PC-9 (cell line): ENCODE results near the gene COPB1. TPM values are rescaled to one million over a fixed set of nuclear protein-coding genes. Genes with fewer than 3 reads are reported as not detected.
A peak's percentile ranks its signal among the peaks of the same experiment; 100 is the strongest.

Source experiments
- BruUV-seq: library from RNA; stranded (reverse); fragments of 400-500 nt; replicated peaks from 2 replicates; lab custom pipeline; 2021; lab: Mats Ljungman, UMichigan
- CTCF ChIA-PET: fragments of 300-600 bp; sonication (Branson Sonifier 250); formaldehyde crosslinking; loops from one replicate; lab custom pipeline; 2022; ENCODE audit warnings: antibody characterized with exemption; lab: Charles Lee
- POLR2A ChIA-PET: fragments of 300-600 bp; sonication (Branson Sonifier 250); formaldehyde crosslinking; loops from one replicate; lab custom pipeline; 2022; ENCODE audit warnings: antibody characterized with exemption; ENCODE audit not compliant: unreplicated experiment; lab: Charles Lee
- DNase-seq, 2 experiments: peaks; one replicate each; pipeline versions ENCODE4 v3.0.0 to v3.0.0-alpha.2; 2015 to 2022; ENCODE audit warnings: mixed read lengths in 1 of 2
- H2AFZ ChIP-seq: fragments of 200-600 bp; sonication (generic); 2 replicates; pipeline ENCODE4 v1.8.1; 2017; ENCODE audit warnings: antibody characterized with exemption
- H3F3A ChIP-seq: fragments of 200-600 bp; sonication (generic); 2 replicates; pipeline ENCODE4 v1.8.1; 2017; ENCODE audit warnings: antibody characterized with exemption, mild to moderate bottlenecking, low read depth; ENCODE audit not compliant: insufficient read depth
- H3K27ac ChIP-seq: fragments of 200-600 bp; sonication (generic); 2 replicates; pipeline ENCODE4 v1.6.1; 2016; ENCODE audit warnings: mixed run types
- H3K27me3 ChIP-seq: fragments of 200-600 bp; sonication (generic); 2 replicates; pipeline ENCODE4 v1.6.1; 2016; ENCODE audit warnings: low read depth, mixed run types; ENCODE audit not compliant: insufficient read depth
- H3K36me3 ChIP-seq: fragments of 200-600 bp; sonication (generic); 2 replicates; pipeline ENCODE4 v1.6.1; 2016; ENCODE audit warnings: low read depth, mixed run types
- H3K4me1 ChIP-seq: fragments of 200-600 bp; sonication (generic); replicated peaks from 2 replicates; pipeline ENCODE4 v1.6.1; 2016; ENCODE audit warnings: mixed run types; ENCODE audit not compliant: insufficient read depth
- H3K4me2 ChIP-seq: fragments of 200-600 bp; sonication (generic); 2 replicates; pipeline ENCODE4 v1.6.1; 2017; ENCODE audit warnings: mixed run types
- H3K4me3 ChIP-seq: fragments of 200-600 bp; sonication (generic); 2 replicates; pipeline ENCODE4 v1.6.1; 2016; ENCODE audit warnings: mixed run types
- H3K79me2 ChIP-seq: fragments of 200-600 bp; sonication (generic); 2 replicates; pipeline ENCODE4 v1.6.1; 2017; ENCODE audit warnings: low read depth, mixed run types
- H3K9me2 ChIP-seq: fragments of 200-600 bp; sonication (generic); 2 replicates; pipeline ENCODE4 v1.8.1; 2017; ENCODE audit warnings: mild to moderate bottlenecking; ENCODE audit not compliant: insufficient read depth
- H3K9me3 ChIP-seq: fragments of 200-600 bp; sonication (generic); 2 replicates; pipeline ENCODE4 v1.8.1; 2016; ENCODE audit warnings: low read depth; ENCODE audit not compliant: insufficient read depth
- H4K20me1 ChIP-seq: fragments of 200-600 bp; sonication (generic); 2 replicates; pipeline ENCODE4 v1.8.1; 2017; ENCODE audit not compliant: insufficient read depth
- EZH2 ChIP-seq: fragments of 200-600 bp; sonication (generic); IDR thresholded peaks from 2 replicates; pipeline ENCODE4 v1.8.0; 2017; ENCODE audit warnings: antibody characterized with exemption, low read depth
- intact Hi-C: fragments of 100-400 bp; cut with micrococcal nuclease; formaldehyde crosslinking; loops from one replicate; pipeline ENCODE4 v1.10.0; 2022; ENCODE audit not compliant: unreplicated experiment
- total RNA-seq: library from RNA; stranded (reverse); gene quantifications from 2 replicates; pipeline ENCODE4 v1.2.3, GENCODE V29; 2021
- TF ChIP-seq, protein P1 (sequence below): fragments of 200-600 bp; sonication (generic); conservative IDR thresholded peaks from 2 replicates; pipeline ENCODE4 v1.6.1; 2017; ENCODE audit warnings: mixed run types, antibody characterized with exemption, mild to moderate bottlenecking, moderate library complexity

COPB1 gene
- total RNA-seq, 1 experiment from 2014 or later: 82.8 TPM

DNA sequence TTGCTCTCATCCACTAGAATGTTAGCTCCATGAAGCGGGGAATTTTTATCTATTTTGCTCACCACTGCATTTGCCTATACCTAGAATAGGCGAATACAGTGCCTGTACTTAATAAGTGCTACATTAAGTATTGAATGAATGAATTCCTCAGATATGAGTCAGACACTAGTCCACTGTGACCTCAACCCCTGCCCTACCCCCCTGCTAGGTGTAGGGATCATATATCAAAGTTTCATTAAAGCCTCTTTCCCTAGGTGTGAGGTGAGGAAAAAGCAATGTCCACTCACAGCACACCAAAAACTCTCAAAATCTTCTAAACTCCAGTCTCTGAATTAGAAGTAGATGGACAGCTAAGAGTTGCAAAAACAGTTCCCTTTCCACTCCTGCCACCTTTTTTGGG is 30.3 kb upstream of the COPB1 start:
- no peaks in the 10 kb centered on the region for H3K27me3 ChIP-seq
- no peaks in the 10 kb centered on the region for H3F3A ChIP-seq
- peak overlapping the region; percentile 59 for H3K4me2 ChIP-seq
- BruUV-seq: no TSS peak
- H3K4me3 ChIP-seq: no peak overlapping the region
- H4K20me1 ChIP-seq: no peaks in the 10 kb centered on the region
- CTCF ChIA-PET: no interaction called here
- H3K27ac ChIP-seq: 0 out of 2 replicates have a peak overlapping the region, but pooled peaks have one; percentile 23
- H3K9me2 ChIP-seq: no peaks in the 10 kb centered on the region
- no peak overlapping the region for H2AFZ ChIP-seq
- H3K4me1 ChIP-seq: peaks cover 12% of the 10 kb centered on the region
- H3K9me3 ChIP-seq: no peaks in the 10 kb centered on the region
- POLR2A ChIA-PET: no interaction called here
- TF ChIP-seq, protein P1, sequence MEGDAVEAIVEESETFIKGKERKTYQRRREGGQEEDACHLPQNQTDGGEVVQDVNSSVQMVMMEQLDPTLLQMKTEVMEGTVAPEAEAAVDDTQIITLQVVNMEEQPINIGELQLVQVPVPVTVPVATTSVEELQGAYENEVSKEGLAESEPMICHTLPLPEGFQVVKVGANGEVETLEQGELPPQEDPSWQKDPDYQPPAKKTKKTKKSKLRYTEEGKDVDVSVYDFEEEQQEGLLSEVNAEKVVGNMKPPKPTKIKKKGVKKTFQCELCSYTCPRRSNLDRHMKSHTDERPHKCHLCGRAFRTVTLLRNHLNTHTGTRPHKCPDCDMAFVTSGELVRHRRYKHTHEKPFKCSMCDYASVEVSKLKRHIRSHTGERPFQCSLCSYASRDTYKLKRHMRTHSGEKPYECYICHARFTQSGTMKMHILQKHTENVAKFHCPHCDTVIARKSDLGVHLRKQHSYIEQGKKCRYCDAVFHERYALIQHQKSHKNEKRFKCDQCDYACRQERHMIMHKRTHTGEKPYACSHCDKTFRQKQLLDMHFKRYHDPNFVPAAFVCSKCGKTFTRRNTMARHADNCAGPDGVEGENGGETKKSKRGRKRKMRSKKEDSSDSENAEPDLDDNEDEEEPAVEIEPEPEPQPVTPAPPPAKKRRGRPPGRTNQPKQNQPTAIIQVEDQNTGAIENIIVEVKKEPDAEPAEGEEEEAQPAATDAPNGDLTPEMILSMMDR: no peak
- TF ChIP-seq EZH2: no peak
- peak; percentile 33 to 74 for DNase-seq
- intact Hi-C loops: no loop called here
- H3K36me3 ChIP-seq: no peaks in the 10 kb centered on the region
- no peaks in the 10 kb centered on the region for H3K79me2 ChIP-seq

DNA sequence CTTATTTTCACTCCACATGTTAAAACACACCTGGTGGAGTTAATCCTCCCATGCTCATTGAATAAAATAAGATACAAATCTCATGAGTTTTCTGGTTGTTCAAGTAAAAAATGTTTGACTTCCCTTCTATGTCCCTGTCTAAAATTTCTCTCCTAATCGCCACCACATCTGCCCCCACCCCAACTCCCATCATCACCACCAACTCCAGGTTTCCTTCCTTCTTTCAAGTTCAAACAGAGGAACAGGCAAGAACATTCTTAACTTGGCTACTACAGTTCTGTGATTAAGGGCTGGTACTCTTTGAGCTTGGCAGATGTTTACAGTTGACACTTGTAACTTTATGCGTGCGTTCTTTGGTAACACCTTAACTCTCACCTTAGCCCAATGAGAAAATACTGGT is 29.7 kb upstream of the COPB1 start:
- no peak for DNase-seq
- H3K4me1 ChIP-seq: peaks cover 12% of the 10 kb centered on the region
- POLR2A ChIA-PET: no interaction called here
- H3F3A ChIP-seq: no peaks in the 10 kb centered on the region
- peak overlapping the region; percentile 59; the same call in 1 of the 2 replicates for H3K4me2 ChIP-seq
- no peaks in the 10 kb centered on the region for H3K27me3 ChIP-seq
- H3K27ac ChIP-seq: no peak overlapping the region
- CTCF ChIA-PET: no interaction called here
- no peaks in the 10 kb centered on the region for H3K9me3 ChIP-seq
- H3K9me2 ChIP-seq: no peaks in the 10 kb centered on the region
- H3K79me2 ChIP-seq: no peaks in the 10 kb centered on the region
- TF ChIP-seq EZH2: no peak
- TF ChIP-seq, protein P1: no peak
- no peak overlapping the region for H2AFZ ChIP-seq
- no peaks in the 10 kb centered on the region for H3K36me3 ChIP-seq
- no peaks in the 10 kb centered on the region for H4K20me1 ChIP-seq
- intact Hi-C loops: no loop called here
- no TSS peak for BruUV-seq
- no peak overlapping the region for H3K4me3 ChIP-seq

DNA sequence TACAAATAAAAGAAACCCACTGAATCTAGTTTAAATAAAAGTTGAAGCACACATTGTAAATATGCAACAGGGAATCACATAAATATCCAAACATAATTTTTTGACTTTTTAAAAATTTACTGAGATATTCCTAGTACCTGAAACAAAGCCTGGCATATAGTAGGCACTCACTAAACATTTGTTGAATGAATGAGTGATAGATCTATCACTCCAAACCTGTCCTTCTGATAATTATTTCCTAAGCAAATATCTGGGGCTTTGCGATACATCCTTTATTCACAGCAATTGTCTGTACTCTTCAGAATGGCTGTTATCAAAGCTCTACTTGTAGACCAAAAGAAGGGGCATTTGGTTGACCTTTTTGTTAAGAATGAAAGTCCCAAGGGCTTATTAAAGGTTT is 23.2 kb upstream of the COPB1 start:
- POLR2A ChIA-PET: no interaction called here
- no TSS peak for BruUV-seq

More for the DNA sequence above, 23.2 kb upstream of the COPB1 start:
- Histone ChIP-seq H3K4me3 (no peak overlapping the region), H3K4me2 (no peak overlapping the region), H3K4me1 (no peaks in the 10 kb centered on the region; the same call in 1 of the 2 replicates), H2AFZ (no peak overlapping the region), H3K9me3 (no peaks in the 10 kb centered on the region), H3F3A (peaks cover 4% of the 10 kb centered on the region; the same call in 1 of the 2 replicates), H3K27me3 (no peaks in the 10 kb centered on the region), H3K79me2 (peaks cover 23% of the 10 kb centered on the region), H4K20me1 (no peaks in the 10 kb centered on the region), H3K27ac (no peak overlapping the region), H3K36me3 (no peaks in the 10 kb centered on the region; the same call in 1 of the 2 replicates), H3K9me2 (no peaks in the 10 kb centered on the region)
- no peak for TF ChIP-seq EZH2
- TF ChIP-seq, protein P1: no peak
- DNase-seq: no peak
- CTCF ChIA-PET: interaction anchor here (0.7 kb wide), 1 partner anchor 24 kb away, joined by 6 read pairs; no protein-coding TSS in a partner anchor
- intact Hi-C loops: loop anchor here (5.0 kb wide), 1 partner anchor 370 kb away; the partner anchor contains the start of gene CYP2R1
